Right lobe of liver (tissue), 6 donors: ENCODE data around the gene XKR8. TPM values are rescaled to one million over a fixed set of nuclear protein-coding genes. Genes with fewer than 3 reads are reported as not detected.
A peak's percentile ranks its signal among the peaks of the same experiment; 100 is the strongest.

Experiments
- ATAC-seq, 4 donors: fragments of 200-7000 bp; cut with Tn5 transposase; one replicate each; pipeline ENCODE4 v1.9.1; 2020; ENCODE audit warnings: mild to moderate bottlenecking in 4 of 4, moderate library complexity in 4 of 4
- DNase-seq, 3 donors: peaks; one replicate each; pipeline ENCODE4 v3.0.0-alpha.2; 2020
- H3K27ac ChIP-seq, 3 donors: fragments of 200-600 bp; one replicate each; pipeline ENCODE4 v1.8.0; 2022
- H3K27me3 ChIP-seq, 2 donors: fragments of 200-600 bp; one replicate each; pipeline ENCODE4 v1.8.0; 2022
- H3K36me3 ChIP-seq, 4 donors: fragments of 200-600 bp; sonication (generic) in 1 of 4; one replicate each; pipeline versions ENCODE4 v1.5.1 to v1.8.0; 2017 to 2022; ENCODE audit warnings: control low read depth in 1 of 4
- H3K4me1 ChIP-seq, 4 donors: fragments of 200-600 bp; sonication (generic) in 1 of 4; one replicate each; pipeline versions ENCODE4 v1.5.1 to v1.8.0; 2017 to 2022; ENCODE audit warnings: control low read depth in 1 of 4
- H3K4me3 ChIP-seq, 3 donors: fragments of 200-600 bp; one replicate each; pipeline ENCODE4 v1.8.0; 2022
- H3K9me3 ChIP-seq, 4 donors: fragments of 200-600 bp; sonication (generic) in 1 of 4; one replicate each; pipeline versions ENCODE4 v1.5.1 to v1.8.0; 2017 to 2022; ENCODE audit warnings: control low read depth in 1 of 4
- CTCF ChIP-seq, 4 donors: fragments of 200-600 bp in 3 of 4; fragments of 450-650 bp in 1 of 4; IDR thresholded peaks; one replicate each; pipeline versions ENCODE4 v1.5.1 to v1.8.0; 2016 to 2022; ENCODE audit warnings: antibody characterized with exemption in 4 of 4, mild to moderate bottlenecking in 2 of 4
- POLR2A ChIP-seq: fragments of 450-650 bp; IDR thresholded peaks from one replicate; pipeline ENCODE4 v1.6.1; 2017; ENCODE audit warnings: antibody characterized with exemption, mild to moderate bottlenecking
- WGBS: methylation state at CpG from one replicate; pipeline ENCODE4 v1.1.6; 2018; ENCODE audit warnings: low coverage, low lambda C conversion rate; ENCODE audit not compliant: insufficient coverage; ENCODE audit errors: missing lambda C conversion rate; 5-methylcytosine and 5-hydroxymethylcytosine counted together
- intact Hi-C, 2 donors: fragments of 100-400 bp; cut with DNase I; formaldehyde crosslinking; loops; one replicate each; pipeline versions ENCODE4 v1.11.2 to v1.14.1; 2022
- total RNA-seq, 6 experiments: library from RNA; depleted of rRNA in 2 of 6; stranded (reverse); fragments of >200 nt in 2 of 6; fragmentation: NEBNext Ultra II Directional in 3 of 6; extraction: Animal tissue kit (Norgen Biotek cat#: 25700) in 3 of 6; gene quantifications; one replicate each; pipeline versions ENCODE4 v1.1.0 to v1.2.4, GENCODE V29; 2016 to 2023
- donor health status: DM: no; HTN: yes; CAD: no.
- donor health status: DM: no; HTN: no; CAD: no.
- donor health status: DM: no; HTN: no; CAD: no.
- donor health status: DM: no; HTN: yes; CAD: no.
- donor health status: DM: no; HTN: yes; CAD: no.

XKR8 gene
- total RNA-seq, 6 experiments from 2014 or later = 5.5 to 8.7 (median 7.1) TPM

- DNase-seq = no peak
- intact Hi-C loops = loop anchor here in 1 of 2 donors (10.0 kb wide), 1 partner anchor 119 kb away; no protein-coding TSS in a partner anchor
- 90% methylated on average over 4 of the region's 4 CpGs for WGBS
- TF ChIP-seq POLR2A (no peak), CTCF (IDR thresholded peaks at IDR 0.05) (no peak)
- H3K9me3 ChIP-seq = no peaks in the 10 kb centered on the region
- H3K27me3 ChIP-seq = no peaks in the 10 kb centered on the region
- H3K4me1 ChIP-seq = no peaks in the 10 kb centered on the region
- no peak overlapping the region for H3K27ac ChIP-seq
- H3K4me3 ChIP-seq = no peak overlapping the region
- peaks cover 0 to 16% (median 5%) of the 10 kb centered on the region in 4 donors for H3K36me3 ChIP-seq
- no peak for ATAC-seq
Measured at GRCh38 chr1:27973771-27974416, 14.1 kb downstream of the XKR8 start.

GRCh38 chr1:27974417-27974781, 14.6 kb downstream of the XKR8 start:
- Histone ChIP-seq H3K36me3 (peaks cover 0 to 16% (median 5%) of the 10 kb centered on the region in 4 donors), H3K4me3 (no peak overlapping the region), H3K27me3 (no peaks in the 10 kb centered on the region), H3K4me1 (peaks cover 0 to 2% (median under 1%) of the 10 kb centered on the region in 4 donors), H3K27ac (no peak overlapping the region), H3K9me3 (no peaks in the 10 kb centered on the region)
- TF ChIP-seq CTCF (IDR thresholded peaks at IDR 0.05) (no peak), POLR2A (no peak)
- ATAC-seq (no peak), DNase-seq (no peak)
- intact Hi-C loops = loop anchor here in 1 of 2 donors (10.0 kb wide), 1 partner anchor 120 kb away; no protein-coding TSS in a partner anchor

- peaks cover 0 to 8% (median 3%) of the 10 kb centered on the region in 4 donors for H3K4me1 ChIP-seq
- H3K27me3 ChIP-seq = no peaks in the 10 kb centered on the region
- H3K9me3 ChIP-seq = no peaks in the 10 kb centered on the region
- intact Hi-C loops = loop anchor here in 1 of 2 donors (10.0 kb wide), 1 partner anchor 125 kb away; no protein-coding TSS in a partner anchor
- no peak overlapping the region for H3K4me3 ChIP-seq
- TF ChIP-seq POLR2A = no peak
- peak; percentile 50 to 69 (median 54) for TF ChIP-seq CTCF (IDR thresholded peaks at IDR 0.05)
- H3K27ac ChIP-seq = no peak overlapping the region
- ATAC-seq = peak; percentile 75 to 87 (median 80)
- peaks cover 0 to 16% (median 5%) of the 10 kb centered on the region in 4 donors for H3K36me3 ChIP-seq
- DNase-seq = no peak
- 27% methylated on average over 1 of the region's 1 CpG for WGBS
Measured at GRCh38 chr1:27979151-27979858, 19.5 kb downstream of the XKR8 start.

GRCh38 chr1:27979859-27980201, 20.1 kb downstream of the XKR8 start:
- no peak for DNase-seq
- H3K4me3 ChIP-seq = no peak overlapping the region
- ATAC-seq = no peak
- WGBS = 15% methylated on average over 2 of the region's 2 CpGs
- H3K36me3 ChIP-seq = peaks cover 0 to 16% (median 5%) of the 10 kb centered on the region in 4 donors
- TF ChIP-seq CTCF (IDR thresholded peaks at IDR 0.05) (no peak), POLR2A (no peak)
- peaks cover 0 to 8% (median 3%) of the 10 kb centered on the region in 4 donors for H3K4me1 ChIP-seq
- intact Hi-C loops = loop anchor here in 1 of 2 donors (10.0 kb wide), 1 partner anchor 125 kb away; no protein-coding TSS in a partner anchor
- H3K9me3 ChIP-seq = no peaks in the 10 kb centered on the region
- no peak overlapping the region for H3K27ac ChIP-seq
- H3K27me3 ChIP-seq = no peaks in the 10 kb centered on the region
